ENCODE measurements around the gene KAZN. TPM values are rescaled to one million over a fixed set of nuclear protein-coding genes. Genes with fewer than 3 reads are reported as not detected.

The KAZN gene
- total RNA-seq, 1 donor from 2014 or later: 21.2 TPM

DNA sequence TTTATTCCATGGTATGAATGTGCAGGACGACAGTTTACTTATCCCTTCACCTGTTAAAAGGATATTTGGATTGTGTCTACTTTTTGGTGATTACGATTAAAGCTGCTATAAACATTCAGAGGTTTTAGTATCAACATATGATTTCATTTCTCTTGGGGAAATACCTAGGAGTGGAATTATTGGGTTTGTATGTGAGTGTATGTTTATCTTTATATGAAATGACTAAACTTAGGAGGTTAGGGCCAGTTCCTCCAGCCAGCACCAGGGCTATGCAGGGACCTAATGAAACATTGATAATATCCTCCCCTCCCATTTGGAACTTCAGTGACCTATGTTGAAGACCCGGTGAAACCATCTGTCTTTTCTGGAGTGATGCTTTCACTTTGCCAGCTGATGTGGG, 568.9 kb downstream of the KAZN start:
- H3K27ac ChIP-seq: no peak overlapping the region
- no peak overlapping the region for H3K4me3 ChIP-seq
- H3K36me3 ChIP-seq: no peaks in the 10 kb centered on the region
- DNase-seq: no peak
- peaks cover 31% of the 10 kb centered on the region for H3K4me1 ChIP-seq
- TF ChIP-seq, protein P1, sequence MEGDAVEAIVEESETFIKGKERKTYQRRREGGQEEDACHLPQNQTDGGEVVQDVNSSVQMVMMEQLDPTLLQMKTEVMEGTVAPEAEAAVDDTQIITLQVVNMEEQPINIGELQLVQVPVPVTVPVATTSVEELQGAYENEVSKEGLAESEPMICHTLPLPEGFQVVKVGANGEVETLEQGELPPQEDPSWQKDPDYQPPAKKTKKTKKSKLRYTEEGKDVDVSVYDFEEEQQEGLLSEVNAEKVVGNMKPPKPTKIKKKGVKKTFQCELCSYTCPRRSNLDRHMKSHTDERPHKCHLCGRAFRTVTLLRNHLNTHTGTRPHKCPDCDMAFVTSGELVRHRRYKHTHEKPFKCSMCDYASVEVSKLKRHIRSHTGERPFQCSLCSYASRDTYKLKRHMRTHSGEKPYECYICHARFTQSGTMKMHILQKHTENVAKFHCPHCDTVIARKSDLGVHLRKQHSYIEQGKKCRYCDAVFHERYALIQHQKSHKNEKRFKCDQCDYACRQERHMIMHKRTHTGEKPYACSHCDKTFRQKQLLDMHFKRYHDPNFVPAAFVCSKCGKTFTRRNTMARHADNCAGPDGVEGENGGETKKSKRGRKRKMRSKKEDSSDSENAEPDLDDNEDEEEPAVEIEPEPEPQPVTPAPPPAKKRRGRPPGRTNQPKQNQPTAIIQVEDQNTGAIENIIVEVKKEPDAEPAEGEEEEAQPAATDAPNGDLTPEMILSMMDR (IDR thresholded peaks at IDR 0.05): no peak
- H3K9me3 ChIP-seq: no peaks in the 10 kb centered on the region
- intact Hi-C loops (cut with DNase I): no loop called here
- no peak for ATAC-seq
- H3K27me3 ChIP-seq (ENCODE audit: low read depth): no peaks in the 10 kb centered on the region
